ENCODE measurements around the gene BAD. TPM values are rescaled to one million over a fixed set of nuclear protein-coding genes. Genes with fewer than 3 reads are reported as not detected.
A peak's percentile ranks its signal among the peaks of the same experiment; 100 is the strongest.
"Not testable (repeated sequence)": the region's sequence is repeated elsewhere in the genome, so short reads cannot be mapped to it uniquely, and the experiment has no call there.

Gene BAD
- total RNA-seq, 2 donors from 2014 or later, result 7.1 to 31.6 TPM

DNA sequence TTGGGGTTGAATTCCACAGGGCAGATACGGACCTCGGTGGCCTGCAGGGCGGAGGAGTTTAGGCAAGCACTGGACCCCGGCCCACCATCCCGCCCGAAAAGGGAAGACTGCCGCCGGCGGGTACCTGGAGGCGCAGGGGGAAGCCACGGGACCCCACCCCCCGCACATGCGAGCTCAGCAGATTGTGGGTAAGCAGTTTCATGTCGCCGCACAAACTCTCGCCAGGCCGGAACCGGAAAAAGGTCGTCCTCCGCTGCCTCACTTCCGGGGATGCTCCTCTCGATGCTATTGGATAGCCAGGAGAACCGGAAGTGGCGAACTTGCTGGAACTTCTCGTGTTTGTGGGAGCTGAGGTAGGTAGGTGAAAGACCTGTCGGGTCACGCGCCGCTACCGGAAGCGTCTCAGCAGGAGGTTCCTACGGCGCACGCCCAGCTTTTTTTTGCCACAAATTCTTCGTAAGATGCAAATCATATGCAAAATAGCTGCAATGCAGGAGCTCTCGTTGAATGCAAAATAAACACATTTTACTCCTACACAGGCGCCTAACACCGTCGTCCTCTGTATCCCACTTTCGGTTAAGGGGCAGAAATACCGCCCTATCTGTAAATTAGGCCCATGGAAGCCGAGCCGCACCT lies 33.0 kb upstream of the BAD start, which contains the start of gene TRMT112:
TRMT112 (minus strand) TSS at position 235 of the 636 bp plus-strand sequence; CDS start at position 202, 33 bp downstream.
- DNase-seq (ENCODE audit: low spot score in 2 of 2) (peak; percentile 91 to 98), ATAC-seq (peak; percentile 84 to 85)
- H3K27ac Mint-ChIP-seq, result peak within 1 kb of the TSS; percentile 99
- H3K9me3 Mint-ChIP-seq, result no peaks in the 10 kb centered on the region
- peaks cover 27 to 28% of the 10 kb centered on the region in 2 donors for H3K36me3 Mint-ChIP-seq

GRCh38 chr11:64316672-64317324 lies 32.3 kb upstream of the BAD start:
- Mint-ChIP-seq H3K9me3 (no peaks in the 10 kb centered on the region), H3K27ac (peak overlapping the region; percentile 99), H3K36me3 (peaks cover 27 to 28% of the 10 kb centered on the region in 2 donors)
- peak; percentile 10 to 17 for ATAC-seq
- DNase-seq (ENCODE audit: low spot score in 2 of 2), result no peak

DNA sequence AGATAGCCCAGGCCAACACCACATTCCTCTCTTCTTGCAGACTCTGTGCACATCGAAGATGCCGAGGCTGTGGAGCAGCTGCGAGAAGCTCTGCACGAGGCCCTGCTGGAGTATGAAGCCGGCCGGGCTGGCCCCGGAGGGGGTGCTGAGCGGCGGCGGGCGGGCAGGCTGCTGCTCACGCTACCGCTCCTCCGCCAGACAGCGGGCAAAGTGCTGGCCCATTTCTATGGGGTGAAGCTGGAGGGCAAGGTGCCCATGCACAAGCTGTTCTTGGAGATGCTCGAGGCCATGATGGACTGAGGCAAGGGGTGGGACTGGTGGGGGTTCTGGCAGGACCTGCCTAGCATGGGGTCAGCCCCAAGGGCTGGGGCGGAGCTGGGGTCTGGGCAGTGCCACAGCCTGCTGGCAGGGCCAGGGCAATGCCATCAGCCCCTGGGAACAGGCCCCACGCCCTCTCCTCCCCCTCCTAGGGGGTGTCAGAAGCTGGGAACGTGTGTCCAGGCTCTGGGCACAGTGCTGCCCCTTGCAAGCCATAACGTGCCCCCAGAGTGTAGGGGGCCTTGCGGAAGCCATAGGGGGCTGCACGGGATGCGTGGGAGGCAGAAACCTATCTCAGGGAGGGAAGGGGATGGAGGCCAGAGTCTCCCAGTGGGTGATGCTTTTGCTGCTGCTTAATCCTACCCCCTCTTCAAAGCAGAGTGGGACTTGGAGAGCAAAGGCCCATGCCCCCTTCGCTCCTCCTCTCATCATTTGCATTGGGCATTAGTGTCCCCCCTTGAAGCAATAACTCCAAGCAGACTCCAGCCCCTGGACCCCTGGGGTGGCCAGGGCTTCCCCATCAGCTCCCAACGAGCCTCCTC lies 31.4 kb upstream of the BAD start:
- peak overlapping the region; percentile 99 for H3K27ac Mint-ChIP-seq
- H3K9me3 Mint-ChIP-seq; ATAC-seq; DNase-seq (ENCODE audit: low spot score in 2 of 2): not testable (repeated sequence)
- H3K36me3 Mint-ChIP-seq, result peaks cover 25 to 27% of the 10 kb centered on the region in 2 donors

DNA sequence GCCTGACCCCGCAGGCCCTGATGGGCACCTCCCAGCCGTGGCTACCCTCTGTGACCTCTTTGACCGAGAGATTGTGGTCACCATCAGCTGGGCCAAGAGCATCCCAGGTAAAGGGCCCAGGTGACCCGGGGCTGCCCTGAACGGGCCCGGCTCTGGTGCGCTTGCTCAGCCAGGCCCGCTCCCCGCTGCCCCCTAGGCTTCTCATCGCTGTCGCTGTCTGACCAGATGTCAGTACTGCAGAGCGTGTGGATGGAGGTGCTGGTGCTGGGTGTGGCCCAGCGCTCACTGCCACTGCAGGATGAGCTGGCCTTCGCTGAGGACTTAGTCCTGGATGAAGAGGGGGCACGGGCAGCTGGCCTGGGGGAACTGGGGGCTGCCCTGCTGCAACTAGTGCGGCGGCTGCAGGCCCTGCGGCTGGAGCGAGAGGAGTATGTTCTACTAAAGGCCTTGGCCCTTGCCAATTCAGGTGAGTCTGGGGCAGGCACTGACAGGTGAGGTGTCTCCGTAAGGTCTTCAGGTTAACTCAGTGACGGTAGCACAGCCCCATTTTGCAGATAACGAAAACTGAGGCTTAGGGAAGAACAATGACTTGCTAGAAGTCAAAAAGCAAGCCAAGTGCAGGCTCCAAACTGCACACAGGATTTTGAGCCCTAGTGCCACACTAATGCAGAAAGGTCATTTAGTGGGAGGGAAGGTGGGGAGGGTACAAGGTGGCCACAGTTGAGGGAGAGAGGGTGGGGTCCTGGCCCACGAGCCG lies 30.5 kb upstream of the BAD start:
- H3K27ac Mint-ChIP-seq, result peak overlapping the region in 1 of 2 donors; percentile 62

DNA sequence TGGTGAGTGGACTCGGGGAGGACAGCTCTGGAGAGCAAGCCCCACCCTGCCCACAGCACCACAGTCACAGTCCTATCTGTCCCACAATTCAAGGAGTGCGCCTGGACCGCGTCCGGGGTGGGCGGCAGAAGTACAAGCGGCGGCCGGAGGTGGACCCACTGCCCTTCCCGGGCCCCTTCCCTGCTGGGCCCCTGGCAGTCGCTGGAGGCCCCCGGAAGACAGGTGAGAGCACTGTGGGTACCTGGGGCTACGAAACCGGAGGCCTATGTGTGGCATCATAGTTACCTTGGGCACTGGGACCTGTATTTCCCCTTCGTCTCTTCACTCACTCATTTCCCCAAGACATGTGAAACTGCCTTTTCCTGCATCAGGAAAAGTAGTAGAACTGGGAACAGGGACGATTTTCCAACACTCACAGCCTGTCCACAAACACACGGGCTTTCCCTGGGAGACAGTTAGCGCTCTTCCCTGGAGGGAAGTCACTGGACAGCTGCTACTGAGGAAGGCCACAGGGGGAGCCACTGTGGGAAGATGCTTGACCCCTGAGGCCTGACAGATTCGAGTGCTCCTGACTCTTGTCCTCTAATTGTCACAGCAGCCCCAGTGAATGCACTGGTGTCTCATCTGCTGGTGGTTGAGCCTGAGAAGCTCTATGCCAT lies 29.8 kb upstream of the BAD start:
- no peaks in the 10 kb centered on the region for H3K9me3 Mint-ChIP-seq
- DNase-seq (ENCODE audit: low spot score in 2 of 2) (no peak), ATAC-seq (no peak)
- peak overlapping the region; percentile 62 to 84 for H3K27ac Mint-ChIP-seq
- peaks cover 19 to 24% of the 10 kb centered on the region in 2 donors for H3K36me3 Mint-ChIP-seq

More for the DNA sequence above, 30.5 kb upstream of the BAD start:
- Mint-ChIP-seq H3K36me3 (peaks cover 19 to 27% of the 10 kb centered on the region in 2 donors), H3K9me3 (no peaks in the 10 kb centered on the region)
- ATAC-seq (no peak), DNase-seq (ENCODE audit: low spot score in 2 of 2) (no peak)

GRCh38 chr11:64313491-64314145 lies 29.2 kb upstream of the BAD start:
- Mint-ChIP-seq H3K36me3 (peaks cover 19 to 20% of the 10 kb centered on the region in 2 donors), H3K27ac (peak overlapping the region; percentile 89 to 97), H3K9me3 (no peaks in the 10 kb centered on the region)
- DNase-seq (ENCODE audit: low spot score in 2 of 2) (no peak), ATAC-seq (no peak)

DNA sequence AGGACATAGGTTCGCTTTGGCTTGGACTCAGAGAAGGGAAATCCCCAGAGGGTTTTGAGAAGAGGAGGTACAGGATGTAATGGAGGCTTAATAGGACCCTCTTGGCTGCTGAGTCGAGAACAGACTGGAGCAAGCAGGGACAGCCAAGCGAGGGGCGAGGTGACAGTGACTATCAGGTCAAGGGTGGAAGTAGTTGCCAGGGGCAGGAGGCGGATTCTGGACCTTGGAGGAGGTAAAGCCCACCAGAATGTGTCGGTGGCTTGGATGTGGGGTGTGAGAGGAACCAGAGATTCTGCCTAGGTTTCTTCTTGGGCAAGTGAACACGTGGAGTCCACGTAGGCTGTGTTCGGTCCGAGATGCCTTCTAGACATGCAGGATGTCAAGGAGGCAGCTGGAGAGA lies 28.5 kb upstream of the BAD start:
- Mint-ChIP-seq H3K27ac (peak overlapping the region; percentile 89 to 97), H3K36me3 (peaks cover 14 to 16% of the 10 kb centered on the region in 2 donors), H3K9me3 (no peaks in the 10 kb centered on the region)
- DNase-seq (ENCODE audit: low spot score in 2 of 2) (no peak), ATAC-seq (no peak)

- H3K36me3 Mint-ChIP-seq; DNase-seq (ENCODE audit: low spot score in 2 of 2); H3K9me3 Mint-ChIP-seq; ATAC-seq: not testable (repeated sequence)
- peak overlapping the region; percentile 26 to 90 for H3K27ac Mint-ChIP-seq
These were observed 23.3 kb upstream of the BAD start for GRCh38 chr11:64307795-64308194.

GRCh38 chr11:64306876-64307622 lies 22.6 kb upstream of the BAD start:
- no peak for DNase-seq (ENCODE audit: low spot score in 2 of 2)
- ATAC-seq, result no peak
- Mint-ChIP-seq H3K36me3 (peaks cover 9% of the 10 kb centered on the region in 2 donors), H3K9me3 (no peaks in the 10 kb centered on the region), H3K27ac (peak overlapping the region; percentile 26 to 90)

GRCh38 chr11:64306563-64306875 lies 22.1 kb upstream of the BAD start:
- peaks cover 9% of the 10 kb centered on the region in 2 donors for H3K36me3 Mint-ChIP-seq
- peak overlapping the region; percentile 90 to 97 for H3K27ac Mint-ChIP-seq
- DNase-seq (ENCODE audit: low spot score in 2 of 2) (no peak), ATAC-seq (no peak)
- H3K9me3 Mint-ChIP-seq, result no peaks in the 10 kb centered on the region

DNA sequence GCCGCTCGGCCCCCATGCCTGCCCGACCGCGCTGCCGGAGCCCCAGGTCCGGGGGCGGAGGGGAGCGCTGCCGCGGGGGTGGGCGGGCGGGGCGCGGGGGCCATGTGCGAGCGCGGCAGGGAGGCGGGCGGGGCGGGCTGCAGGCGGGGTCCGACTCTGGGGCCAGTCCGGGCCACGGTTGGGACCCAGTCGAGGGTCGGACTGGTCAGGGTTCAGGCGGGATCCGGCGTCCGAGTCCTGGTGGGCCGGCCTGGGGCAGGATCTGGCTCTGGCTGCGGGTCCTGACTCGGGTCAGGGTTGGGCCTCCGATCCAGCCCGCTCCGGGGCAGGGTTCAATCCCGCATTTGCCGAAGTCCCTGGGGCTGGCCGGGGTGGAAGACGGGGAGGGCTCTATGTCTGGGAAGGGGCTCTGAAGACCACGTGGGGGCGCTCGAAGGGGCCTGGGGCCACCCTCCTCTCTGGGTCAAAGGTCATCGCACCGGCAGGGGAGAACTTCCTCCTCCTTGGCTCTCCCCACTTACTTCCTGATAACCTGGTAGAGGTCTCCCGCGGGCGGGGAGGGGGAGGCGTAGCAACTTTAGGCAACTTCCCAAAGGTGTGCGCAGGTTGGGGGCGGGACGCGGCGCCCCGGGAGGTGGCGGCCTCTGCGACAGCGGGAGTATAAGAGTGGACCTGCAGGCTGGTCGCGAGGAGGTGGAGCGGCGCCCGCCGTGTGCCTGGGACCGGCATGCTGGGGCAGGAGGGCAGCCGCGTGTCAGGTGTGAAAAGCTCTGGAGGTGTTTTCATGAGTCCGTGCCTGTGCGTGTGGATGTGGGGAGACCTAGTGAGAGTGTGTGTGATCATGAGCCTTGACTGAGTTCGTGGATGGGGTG lies 21.5 kb upstream of the BAD start:
- Mint-ChIP-seq H3K9me3 (no peaks in the 10 kb centered on the region), H3K27ac (peak overlapping the region; percentile 90 to 97), H3K36me3 (peaks cover 9% of the 10 kb centered on the region in 2 donors)
- DNase-seq (ENCODE audit: low spot score in 2 of 2) (peak; percentile 73 to 84), ATAC-seq (peak; percentile 24 to 29)

- Mint-ChIP-seq H3K9me3 (no peaks in the 10 kb centered on the region), H3K36me3 (peaks cover 9% of the 10 kb centered on the region in 2 donors), H3K27ac (peak within 1 kb of the TSS; percentile 97 to 99)
- ATAC-seq (peak; percentile 74 to 83), DNase-seq (ENCODE audit: low spot score in 2 of 2) (peak; percentile 99 to 100)
These were observed 20.7 kb upstream of the BAD start, which contains the start of gene ESRRA for GRCh38 chr11:64305075-64305690. ESRRA (plus strand) TSS chr11:64305524; CDS start chr11:64307180, 1,656 bp downstream.

- peak overlapping the region; percentile 97 to 99 for H3K27ac Mint-ChIP-seq
- no peaks in the 10 kb centered on the region for H3K9me3 Mint-ChIP-seq
- H3K36me3 Mint-ChIP-seq, result peaks cover 9% of the 10 kb centered on the region in 2 donors
- DNase-seq (ENCODE audit: low spot score in 2 of 2) (peak; percentile 91 to 97), ATAC-seq (peak; percentile 41 to 59)
These were observed 20.0 kb upstream of the BAD start for GRCh38 chr11:64304316-64305072.

Data from activated naive CD4-positive, alpha-beta T cell treated with anti-CD3 and anti-CD28 coated beads, Interleukin-2, amount 50 U/mL, for 72 hours (primary cell).